Caco-2 (cell line): ENCODE measurements around the gene NCF4. TPM values are rescaled to one million over a fixed set of nuclear protein-coding genes. Genes with fewer than 3 reads are reported as not detected.

Experiments
- BruUV-seq: library from RNA; stranded (reverse); fragments of 400-500 nt; replicated peaks from 2 replicates; lab custom pipeline; 2021; lab: Mats Ljungman, UMichigan
- CTCF ChIA-PET: fragments of 300-600 bp; sonication (Branson Sonifier 250); formaldehyde crosslinking; loops from one replicate; lab custom pipeline; 2022; ENCODE audit warnings: antibody characterized with exemption; lab: Charles Lee
- POLR2A ChIA-PET: fragments of 300-600 bp; sonication (Branson Sonifier 250); formaldehyde crosslinking; loops from one replicate; lab custom pipeline; 2022; ENCODE audit warnings: antibody characterized with exemption; lab: Charles Lee
- DNase-seq, 2 experiments: peaks; one replicate each; pipeline versions ENCODE4 v3.0.0 to v3.0.0-alpha.2; 2020 to 2022
- H3K27me3 ChIP-seq: replicated peaks from 2 replicates; pipeline ENCODE4 v1.6.0; 2011; ENCODE audit warnings: low read length; ENCODE audit not compliant: control insufficient read depth, insufficient read depth
- H3K36me3 ChIP-seq: 2 replicates; pipeline ENCODE4 v1.5.1; 2011; ENCODE audit warnings: low read length; ENCODE audit not compliant: control insufficient read depth, insufficient read depth
- H3K4me1 ChIP-seq: fragments of 250-450 bp; sonication (Bioruptor Pico); 2 replicates; pipeline ENCODE4 v1.5.1; 2020; ENCODE audit warnings: mild to moderate bottlenecking
- H3K4me3 ChIP-seq: 2 replicates; pipeline ENCODE4 v1.5.1; 2011; ENCODE audit warnings: low read depth, mild to moderate bottlenecking, control low read depth, low read length
- H3K9me3 ChIP-seq: fragments of 250-450 bp; sonication (Bioruptor Pico); 2 replicates; pipeline ENCODE4 v1.5.1; 2020; ENCODE audit warnings: mild to moderate bottlenecking, moderate library complexity
- H3K27ac Mint-ChIP-seq: one replicate; pipeline ENCODE4 v1.8.0; 2022; ENCODE audit warnings: mixed read lengths; ENCODE audit not compliant: unreplicated experiment
- H3K27me3 Mint-ChIP-seq: one replicate; pipeline ENCODE4 v1.8.0; 2022; ENCODE audit warnings: mixed read lengths; ENCODE audit not compliant: insufficient read depth, unreplicated experiment
- H3K36me3 Mint-ChIP-seq: one replicate; pipeline ENCODE4 v1.8.0; 2022; ENCODE audit warnings: mild to moderate bottlenecking, mixed read lengths; ENCODE audit not compliant: insufficient read depth, unreplicated experiment
- H3K4me1 Mint-ChIP-seq: one replicate; pipeline ENCODE4 v1.8.0; 2022; ENCODE audit warnings: low read depth, mixed read lengths; ENCODE audit not compliant: unreplicated experiment
- H3K4me3 Mint-ChIP-seq: one replicate; pipeline ENCODE4 v1.8.0; 2022; ENCODE audit warnings: mild to moderate bottlenecking, moderate library complexity, mixed read lengths; ENCODE audit not compliant: unreplicated experiment
- H3K9me3 Mint-ChIP-seq: one replicate; pipeline ENCODE4 v1.8.0; 2022; ENCODE audit warnings: mixed read lengths; ENCODE audit not compliant: unreplicated experiment
- CTCF ChIP-seq, 2 experiments: fragments of 200-600 bp in 1 of 2; IDR thresholded peaks; 1 replicate in 1 of 2; 2 replicates in 1 of 2; pipeline versions ENCODE4 v1.5.1 to v1.8.0; 2011 to 2022; ENCODE audit warnings: antibody characterized with exemption in 1 of 2, control low read depth in 1 of 2, inconsistent platforms in 1 of 2, low read depth in 1 of 2, low read length in 1 of 2, mild to moderate bottlenecking in 1 of 2, moderate library complexity in 1 of 2; ENCODE audit not compliant: insufficient read depth in 1 of 2, severe bottlenecking in 1 of 2, unreplicated experiment in 1 of 2
- intact Hi-C: fragments of 100-400 bp; cut with micrococcal nuclease; formaldehyde crosslinking; loops from one replicate; pipeline ENCODE4 v1.10.0; 2022; ENCODE audit not compliant: unreplicated experiment
- total RNA-seq: library from RNA; stranded (reverse); gene quantifications from 2 replicates; pipeline ENCODE4 v1.2.3, GENCODE V29; 2022

The NCF4 gene
- total RNA-seq, 1 experiment from 2014 or later, result not detected

GRCh38 chr22:36872084-36872483 lies 11.3 kb downstream of the NCF4 start:
- no peaks in the 10 kb centered on the region for H3K9me3 ChIP-seq
- no peak for TF ChIP-seq CTCF (IDR thresholded peaks at IDR 0.05; ENCODE audit: insufficient read depth in 1 of 2, low read depth in 1 of 2, low read length in 1 of 2, severe bottlenecking in 1 of 2, unreplicated experiment in 1 of 2)
- no peaks in the 10 kb centered on the region for H3K4me1 ChIP-seq
- Mint-ChIP-seq H3K27me3 (peaks cover 7% of the 10 kb centered on the region), H3K4me1 (no peaks in the 10 kb centered on the region), H3K9me3 (peaks cover 17% of the 10 kb centered on the region), H3K36me3 (peaks cover 7% of the 10 kb centered on the region), H3K4me3 (no peak overlapping the region), H3K27ac (no peak overlapping the region)
- no peak for DNase-seq
- BruUV-seq, result no TSS peak
- intact Hi-C loops, result no loop called here
- H3K4me3 ChIP-seq, result no peak overlapping the region
- no peaks in the 10 kb centered on the region for H3K36me3 ChIP-seq
- no peaks in the 10 kb centered on the region for H3K27me3 ChIP-seq
- ChIA-PET CTCF (no interaction called here), POLR2A (no interaction called here)

DNA sequence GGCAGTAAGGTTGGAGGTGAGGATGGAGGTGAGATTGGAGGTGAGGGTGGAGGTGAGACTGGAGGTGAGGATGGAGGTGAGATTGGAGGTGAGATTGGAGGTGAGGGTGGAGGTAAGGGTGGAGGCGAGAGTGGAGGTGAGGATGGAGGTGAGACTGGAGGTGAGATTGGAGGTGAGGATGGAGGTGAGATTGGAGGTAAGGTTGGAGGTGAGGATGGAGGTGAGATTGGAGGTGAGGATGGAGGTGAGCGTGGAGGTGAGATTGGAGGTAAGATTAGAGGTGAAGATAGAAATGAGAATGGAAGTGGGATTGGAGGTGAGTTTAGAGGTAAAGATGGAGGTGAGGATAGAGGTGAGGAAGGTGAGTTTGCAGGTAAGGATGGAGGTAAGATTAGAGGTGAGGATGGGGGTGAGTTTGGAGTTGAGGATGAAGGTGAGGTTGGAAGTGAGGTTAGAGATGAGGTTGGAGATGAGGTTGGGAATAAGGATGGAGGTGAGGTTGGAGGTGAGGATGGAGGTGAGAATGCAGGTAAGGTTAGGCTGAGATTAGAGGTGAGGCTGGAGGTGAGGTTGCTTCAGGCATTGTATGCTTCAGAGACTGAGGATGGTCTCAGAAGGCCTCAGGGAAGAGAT lies 12.2 kb downstream of the NCF4 start:
- DNase-seq, result no peak
- intact Hi-C loops, result loop anchor here (1.0 kb wide), 1 partner anchor 105 kb away; no protein-coding TSS in a partner anchor

More for the DNA sequence above, 12.2 kb downstream of the NCF4 start:
- no peaks in the 10 kb centered on the region for H3K27me3 ChIP-seq
- no peak overlapping the region for H3K4me3 ChIP-seq
- H3K9me3 Mint-ChIP-seq, result peaks cover 17% of the 10 kb centered on the region
- H3K36me3 ChIP-seq, result no peaks in the 10 kb centered on the region
- no peak overlapping the region for H3K4me3 Mint-ChIP-seq
- ChIA-PET POLR2A (no interaction called here), CTCF (interaction anchor here (1.4 to 1.5 kb wide), 2 partner anchors 68 to 97 kb away, joined by 3 read pairs; partner anchors contain the start of gene IFT27)
- H3K36me3 Mint-ChIP-seq, result peaks cover 7% of the 10 kb centered on the region
- H3K27ac Mint-ChIP-seq, result no peak overlapping the region
- H3K4me1 Mint-ChIP-seq, result no peaks in the 10 kb centered on the region
- no TSS peak for BruUV-seq
- no peak for TF ChIP-seq CTCF (IDR thresholded peaks at IDR 0.05; ENCODE audit: insufficient read depth in 1 of 2, low read depth in 1 of 2, low read length in 1 of 2, severe bottlenecking in 1 of 2, unreplicated experiment in 1 of 2)
- peaks cover 7% of the 10 kb centered on the region for H3K27me3 Mint-ChIP-seq
- H3K4me1 ChIP-seq, result no peaks in the 10 kb centered on the region
- H3K9me3 ChIP-seq, result no peaks in the 10 kb centered on the region
